HG02623 (cell line): Measurements from ENCODE around the gene DMTF1.

Experiments used
- ATAC-seq: cut with Tn5 transposase; IDR thresholded peaks from one replicate; pipeline ENCODE4 v1.9.1; 2021; ENCODE audit warnings: moderate library complexity; ENCODE audit not compliant: unreplicated experiment

Gene DMTF1

DNA sequence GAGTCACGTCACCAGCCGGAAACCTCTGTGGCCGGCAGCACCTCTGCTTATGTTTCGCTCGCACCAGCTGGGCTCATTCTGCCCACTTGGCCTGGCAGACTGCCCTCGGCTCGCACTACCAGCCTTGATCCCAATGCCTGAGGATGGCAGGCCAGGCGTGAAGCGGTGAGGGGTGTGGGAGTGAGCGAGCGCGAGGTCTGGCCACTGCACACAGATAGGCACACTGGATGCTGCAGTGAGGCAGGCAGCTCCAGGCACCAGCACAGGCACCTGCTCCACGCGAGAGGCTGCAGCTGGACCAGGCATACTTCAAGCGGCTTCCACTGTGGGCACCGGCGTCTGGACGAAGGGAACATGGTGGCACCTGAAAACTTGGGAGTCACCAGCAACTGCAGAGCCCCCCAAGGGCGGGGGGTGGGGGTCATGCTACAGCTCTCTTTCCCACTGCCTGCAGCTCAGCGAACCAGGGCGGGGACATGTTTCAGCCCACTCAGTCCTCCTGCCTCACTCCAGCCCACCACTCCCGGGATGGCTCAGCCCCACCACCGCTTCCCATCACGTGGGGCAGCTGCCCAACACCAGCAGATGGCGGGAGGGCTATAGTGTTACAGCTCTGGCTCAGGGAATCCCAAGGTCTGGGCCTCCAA lies 5.4 kb upstream of the DMTF1 start:
- ATAC-seq: no peak

DNA sequence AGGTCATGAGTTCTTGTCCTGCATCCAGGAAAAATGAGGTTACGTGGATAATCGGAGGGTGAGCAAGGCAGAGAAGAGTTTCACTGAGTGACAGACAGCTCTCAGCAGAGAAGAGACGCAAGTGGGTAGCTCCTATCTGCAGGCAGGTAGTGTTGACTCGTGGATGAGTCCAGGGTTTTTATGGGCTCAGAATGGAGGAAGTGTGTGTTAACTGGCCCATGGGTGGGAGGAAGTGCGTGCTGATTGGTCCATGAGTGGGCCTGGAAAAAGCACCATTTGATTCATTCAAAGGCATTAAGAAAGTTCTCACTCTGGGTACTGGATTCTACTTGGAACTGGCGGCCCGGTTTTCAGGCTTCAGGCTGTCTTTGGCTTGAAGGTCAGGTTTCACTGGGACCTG lies 4.8 kb upstream of the DMTF1 start:
- ATAC-seq: no peak

DNA sequence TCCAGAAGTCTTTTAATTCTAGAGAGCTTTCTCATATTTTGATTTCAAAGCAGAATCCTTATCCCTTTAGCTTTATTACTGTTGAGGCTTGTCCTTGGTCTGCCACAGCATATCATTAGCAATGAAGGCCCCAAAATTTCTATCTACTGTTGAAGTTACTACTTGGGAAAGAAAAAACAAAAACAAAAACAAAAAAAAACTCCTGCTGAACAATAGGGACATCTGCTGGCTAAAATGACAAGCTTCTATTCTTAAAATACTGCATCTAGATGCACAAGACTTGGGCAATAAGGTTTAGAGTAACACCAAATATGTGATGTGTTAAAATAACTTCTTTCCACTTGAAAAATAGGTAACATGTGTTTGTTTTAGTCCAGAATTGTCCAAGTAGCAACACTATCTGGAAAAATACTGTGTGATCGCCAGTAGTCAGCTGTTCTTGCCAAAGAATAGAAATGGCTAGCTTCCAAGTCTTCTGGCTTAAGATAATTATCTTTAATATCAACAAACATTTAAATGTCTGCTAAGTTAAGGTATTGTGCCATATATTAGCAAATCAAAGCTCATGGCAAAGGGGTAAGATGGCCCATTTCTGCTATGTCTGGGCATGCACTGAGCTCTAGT lies 3.8 kb upstream of the DMTF1 start:
- ATAC-seq: no peak

DNA sequence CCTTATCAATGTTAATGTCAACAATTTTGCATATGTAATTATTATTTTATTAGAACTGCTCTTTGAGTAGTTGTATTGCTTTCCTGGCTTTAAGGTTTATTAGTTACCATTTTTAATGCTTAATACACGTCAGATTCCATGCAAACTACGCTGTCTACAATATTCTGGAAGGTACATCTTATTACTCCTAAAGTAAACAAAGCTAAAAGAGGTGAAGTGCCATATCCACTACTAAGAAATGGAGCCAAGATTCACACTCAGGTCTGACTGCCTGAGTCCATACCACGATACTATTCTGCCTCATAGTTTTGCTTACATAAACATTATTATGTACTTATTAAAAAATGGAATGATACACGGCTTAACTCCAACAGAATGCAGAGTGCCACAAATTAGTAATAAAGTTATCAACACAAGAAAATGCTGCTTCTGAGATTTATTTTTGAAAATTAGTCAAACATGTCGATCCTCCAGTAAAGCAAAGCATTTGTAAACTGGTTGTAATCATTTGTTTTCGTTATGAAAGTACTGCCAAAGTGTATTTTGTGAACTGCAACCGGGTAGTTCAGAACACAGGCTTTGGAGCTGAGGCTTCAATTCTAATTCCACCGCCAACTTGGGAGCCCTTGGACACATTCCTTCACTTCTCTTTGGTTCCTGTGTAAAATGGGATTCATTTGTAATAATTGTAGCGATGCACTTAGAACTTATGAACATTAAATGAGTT lies 1.1 kb upstream of the DMTF1 start:
- no peak for ATAC-seq

DNA sequence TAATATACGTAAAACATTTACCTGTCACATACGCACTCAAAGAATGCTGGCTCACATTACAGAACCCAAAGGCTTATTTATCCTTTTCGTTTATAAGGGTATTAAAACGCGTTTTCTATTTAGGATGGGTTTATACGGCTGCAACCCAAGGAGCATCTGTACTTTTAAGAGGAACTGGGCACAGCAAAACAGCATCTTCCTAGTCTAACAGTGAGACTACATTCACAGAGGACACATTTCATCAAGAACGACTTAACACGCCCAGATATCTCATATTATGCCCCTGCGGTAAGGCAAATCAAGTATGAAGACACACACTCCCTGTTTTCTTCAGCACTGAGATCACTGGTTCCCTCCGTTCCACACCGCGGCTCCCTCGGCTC lies 533 bp upstream of the DMTF1 start:
- ATAC-seq: peak; percentile 24

DNA sequence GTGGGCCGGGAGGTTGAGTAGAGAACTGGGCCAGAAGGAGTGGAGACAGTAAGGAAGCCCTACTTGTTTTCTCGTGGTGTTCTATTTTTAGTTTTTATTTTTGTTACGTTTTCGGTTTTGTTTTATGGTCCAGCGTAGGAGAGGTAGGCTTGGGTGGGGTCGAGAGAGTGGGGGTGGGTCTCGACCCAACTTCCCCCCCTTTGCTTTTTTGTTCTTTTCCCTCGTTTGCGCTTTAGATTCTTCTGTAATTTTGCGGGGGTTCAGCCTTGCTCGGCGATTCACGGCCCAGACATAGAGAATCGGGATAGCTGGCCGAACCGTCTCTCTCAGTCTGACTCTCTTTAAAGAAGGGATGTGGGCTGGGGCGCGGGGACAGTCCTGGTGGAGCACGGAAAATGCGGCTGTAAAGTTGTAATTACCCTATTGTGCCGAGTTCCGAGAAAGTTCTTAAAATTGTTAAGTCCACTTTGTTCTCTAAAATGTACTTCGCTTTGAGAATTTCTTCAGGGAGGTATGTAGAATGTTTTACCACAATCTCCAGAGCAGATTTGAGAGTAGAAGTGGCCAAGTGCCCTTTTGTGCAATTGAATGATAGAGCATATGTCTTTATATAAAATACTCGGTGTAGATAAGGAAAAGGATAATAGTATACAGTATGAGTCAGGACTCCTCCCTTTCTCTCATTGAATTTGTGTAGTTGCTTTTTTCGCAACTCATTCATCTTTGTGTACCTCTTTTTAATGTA lies 816 bp downstream of the DMTF1 start:
- peak; percentile 9 for ATAC-seq

DNA sequence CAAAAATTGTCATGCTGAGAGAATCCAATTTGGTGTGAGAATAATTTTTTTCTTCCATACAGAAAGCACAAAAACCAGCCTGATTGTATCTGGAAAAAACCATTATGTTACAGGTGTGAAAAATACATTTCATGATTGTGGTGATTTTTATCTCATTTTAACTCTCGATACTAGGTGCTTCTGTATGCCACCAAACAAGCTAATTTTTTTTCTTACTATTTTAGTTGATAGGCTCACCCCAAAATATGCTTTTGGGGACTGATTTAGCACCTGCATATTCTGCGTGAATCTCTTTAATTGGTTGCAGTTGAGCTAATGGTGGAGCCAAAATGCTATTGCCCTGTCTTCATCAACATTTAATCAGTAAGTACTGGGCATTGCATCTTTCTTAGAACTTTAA lies 1.9 kb downstream of the DMTF1 start:
- no peak for ATAC-seq

DNA sequence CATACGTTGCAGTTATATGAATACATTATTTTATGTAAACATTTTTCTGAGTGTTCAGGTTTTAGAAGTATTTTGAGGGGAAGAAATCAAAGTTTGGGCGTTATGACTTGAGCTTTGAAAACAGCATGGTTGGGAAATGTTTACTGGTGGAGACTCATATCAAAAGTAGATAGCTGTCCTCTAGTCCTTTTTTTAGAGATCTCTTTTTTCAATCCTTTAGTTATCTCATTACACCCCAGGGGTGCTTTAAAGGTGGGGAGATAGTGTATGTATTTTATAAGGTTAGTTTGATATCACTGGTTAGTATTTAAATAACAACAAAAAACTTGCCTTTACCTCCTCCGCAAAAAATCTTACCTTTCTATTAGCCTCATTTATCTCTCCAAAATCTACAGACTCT lies 2.3 kb downstream of the DMTF1 start:
- no peak for ATAC-seq

DNA sequence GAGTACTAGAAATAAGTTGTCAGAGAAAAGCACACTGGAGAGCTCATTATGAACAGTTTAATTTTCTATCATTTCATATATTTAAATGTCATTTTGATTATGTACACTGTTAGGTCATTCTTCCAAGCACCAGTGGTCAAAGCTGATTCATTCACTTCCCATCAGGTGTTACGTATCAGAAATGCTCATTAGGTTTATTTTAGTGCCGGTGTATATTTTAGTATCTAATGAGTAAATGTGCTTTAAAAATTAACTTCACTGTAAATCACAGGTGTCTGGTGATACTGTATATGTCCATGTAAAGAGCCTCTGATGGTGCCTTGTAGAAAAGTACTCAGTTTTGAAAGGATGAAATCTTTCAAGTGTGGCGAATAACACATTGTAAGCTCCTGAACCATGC lies 3.5 kb downstream of the DMTF1 start:
- ATAC-seq: no peak

DNA sequence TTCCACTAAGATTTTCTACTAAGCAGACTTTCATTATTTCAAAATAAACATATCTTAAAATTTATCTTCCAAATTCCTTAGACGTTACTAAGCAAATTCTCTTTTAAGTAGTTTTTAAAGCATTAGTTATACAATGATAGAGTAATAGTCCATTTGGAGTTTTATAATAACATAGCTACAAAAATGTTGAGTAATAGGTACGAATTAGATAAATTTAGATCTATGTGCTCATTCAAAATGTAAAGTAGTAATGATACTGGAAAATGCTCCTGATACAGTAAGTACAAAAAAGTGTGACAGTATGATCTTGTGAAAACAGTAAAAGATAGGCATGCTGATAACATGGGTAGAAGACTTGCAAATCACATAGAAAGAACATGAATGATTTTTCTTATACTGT lies 4.5 kb downstream of the DMTF1 start:
- ATAC-seq: no peak

DNA sequence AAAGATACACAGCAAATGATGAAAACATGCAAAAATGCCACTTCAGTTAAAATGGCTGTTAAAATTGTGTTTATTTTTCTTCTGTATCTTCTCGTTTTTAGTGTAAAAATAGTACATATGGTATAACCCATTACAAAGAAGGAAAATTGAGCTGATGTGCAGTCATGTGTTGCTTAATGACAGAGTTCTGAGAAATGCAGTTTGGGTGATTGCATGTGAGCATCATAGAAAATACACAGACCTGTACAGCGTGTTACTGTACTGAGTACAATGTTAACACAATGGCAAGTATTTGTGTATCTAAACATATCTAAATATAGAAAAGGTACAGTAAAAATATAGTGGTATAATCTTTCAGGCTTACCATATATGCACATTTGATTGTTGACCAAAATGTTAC lies 7.3 kb downstream of the DMTF1 start:
- no peak for ATAC-seq

DNA sequence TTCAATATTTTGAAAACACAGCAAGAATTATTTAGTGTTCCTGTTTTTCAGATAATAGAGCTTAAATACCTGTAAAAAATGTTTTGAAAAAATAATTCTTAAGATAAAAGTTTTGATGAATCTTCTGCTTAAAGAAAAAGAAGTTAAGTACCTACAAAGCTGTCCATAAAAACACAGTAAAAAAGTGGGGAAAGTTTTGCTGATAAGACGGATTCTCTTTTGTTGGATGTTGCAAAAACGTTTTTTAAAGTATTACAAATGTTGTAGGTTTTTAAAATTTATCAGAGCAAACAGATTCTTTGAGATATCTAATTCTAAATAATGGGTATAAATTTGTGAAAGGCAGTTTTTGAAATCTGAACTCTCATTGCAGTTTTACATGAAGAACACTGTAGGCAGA lies 12.2 kb downstream of the DMTF1 start:
- no peak for ATAC-seq

DNA sequence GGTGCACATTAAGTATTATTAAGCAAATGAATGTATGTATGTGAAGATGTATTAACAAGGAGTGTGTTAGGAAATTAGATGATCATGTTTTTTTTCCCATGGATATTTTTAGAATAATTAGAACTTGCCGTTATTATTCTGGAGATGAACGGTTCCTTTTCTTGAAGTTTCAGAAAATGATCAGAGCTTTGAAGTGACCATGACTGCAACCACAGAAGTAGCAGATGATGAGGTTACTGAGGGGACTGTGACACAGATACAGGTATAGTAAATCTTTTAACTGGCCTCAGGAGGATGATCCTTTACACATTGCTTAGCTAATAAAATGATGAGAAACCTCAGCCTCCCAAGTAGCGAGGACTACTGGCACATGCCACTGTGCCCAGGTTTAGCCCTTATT lies 18.6 kb downstream of the DMTF1 start:
- no peak for ATAC-seq

DNA sequence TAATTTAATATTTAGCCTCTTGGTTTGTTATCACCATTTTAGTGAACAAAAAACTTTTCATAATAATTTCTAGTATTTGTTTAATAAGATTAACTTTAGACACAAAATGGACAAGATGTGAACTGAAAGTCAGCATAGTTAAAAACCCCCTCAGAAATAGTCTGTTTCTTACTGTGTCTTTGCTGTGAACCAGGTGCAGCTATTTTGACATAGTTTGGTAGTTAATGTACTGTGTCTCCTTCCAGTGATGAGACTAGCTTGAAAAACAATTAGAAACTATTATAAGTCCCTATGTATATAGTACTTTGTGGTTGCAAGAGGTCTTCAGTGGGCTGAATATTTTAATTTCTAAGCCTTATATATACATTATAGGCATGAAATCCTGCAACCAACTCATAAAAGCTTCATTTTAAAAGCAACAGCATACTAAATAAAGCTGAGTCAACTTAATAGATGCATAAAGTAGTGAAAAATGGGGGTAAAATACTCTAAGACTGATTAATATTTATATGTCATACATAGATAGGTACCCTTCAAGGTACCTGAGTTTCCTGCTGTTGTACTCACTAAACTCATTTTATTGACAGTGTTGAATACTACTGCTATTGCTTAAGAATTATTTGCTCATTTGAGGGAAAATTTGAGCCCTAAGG lies 19.2 kb downstream of the DMTF1 start:
- no peak for ATAC-seq

DNA sequence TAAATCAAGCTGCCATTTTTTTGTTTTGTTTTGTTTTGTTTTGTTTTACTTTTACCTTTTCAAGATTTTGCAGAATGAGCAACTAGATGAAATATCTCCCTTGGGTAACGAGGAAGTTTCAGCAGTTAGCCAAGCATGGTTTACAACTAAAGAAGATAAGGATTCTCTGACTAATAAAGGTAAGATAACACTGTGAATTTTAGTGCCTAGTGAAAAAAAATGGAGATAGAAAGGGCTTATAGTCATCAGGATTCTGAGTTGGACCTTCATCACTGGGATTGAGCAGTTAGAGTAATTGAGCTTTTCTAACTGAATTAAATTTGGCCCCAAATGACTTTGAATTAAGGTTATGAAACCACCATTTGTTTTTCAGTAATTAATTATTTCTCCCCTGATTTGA lies 21.2 kb downstream of the DMTF1 start:
- ATAC-seq: no peak

DNA sequence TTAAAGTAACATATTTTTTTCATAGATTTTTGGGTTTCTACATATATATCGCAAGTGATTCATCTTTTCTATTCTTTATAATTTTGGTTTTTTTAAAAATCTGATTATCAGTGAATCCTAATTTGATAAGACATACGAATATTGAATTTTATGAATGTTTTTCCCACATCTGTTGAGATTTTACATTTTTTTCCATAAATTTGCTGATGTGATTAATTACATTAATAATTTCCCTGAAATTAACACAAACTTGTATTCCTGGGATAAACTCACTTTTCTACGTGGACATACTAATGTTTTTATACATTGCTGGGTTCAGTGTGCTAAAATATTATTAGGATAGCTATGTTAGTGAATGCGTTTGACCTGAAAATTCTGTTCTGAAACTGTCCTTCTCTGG lies 26.1 kb downstream of the DMTF1 start:
- no peak for ATAC-seq

DNA sequence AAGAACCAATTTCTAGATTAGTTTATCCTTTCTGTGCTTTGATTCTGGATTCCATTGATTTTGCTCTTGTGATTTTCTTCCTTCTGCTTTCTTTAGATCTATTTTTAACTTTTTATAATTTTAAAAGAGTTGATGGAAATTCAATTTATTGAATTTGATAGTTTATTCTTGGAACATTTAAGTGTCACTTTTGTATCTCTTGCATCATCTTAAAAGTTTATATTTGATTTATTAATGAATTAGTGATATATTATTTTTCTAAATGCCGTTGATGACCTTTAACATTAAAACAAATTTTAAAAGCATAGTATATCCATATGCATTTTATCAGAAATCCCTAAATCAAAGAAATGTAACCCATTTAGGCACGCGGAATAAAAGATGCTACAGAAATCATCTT lies 26.9 kb downstream of the DMTF1 start:
- no peak for ATAC-seq

DNA sequence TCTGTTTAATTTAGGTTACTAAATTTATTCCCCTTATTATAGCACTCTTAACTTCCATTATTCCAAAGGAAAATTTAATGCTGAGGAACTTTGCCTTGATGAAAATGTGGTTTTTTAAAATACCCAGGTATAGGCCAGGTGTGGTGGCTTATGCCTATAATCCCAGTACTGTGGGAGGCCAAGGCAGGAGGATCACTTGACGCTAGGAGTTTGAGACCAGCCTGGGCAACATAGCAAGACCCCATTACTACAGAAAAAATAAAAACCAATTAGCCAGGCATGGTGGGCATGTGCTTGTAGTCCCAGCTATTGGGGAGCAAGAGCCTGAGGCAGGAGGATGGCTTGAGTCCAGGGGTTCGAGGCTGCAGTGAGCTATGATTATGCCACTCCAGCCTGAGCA lies 34.9 kb downstream of the DMTF1 start:
- ATAC-seq: no peak

DNA sequence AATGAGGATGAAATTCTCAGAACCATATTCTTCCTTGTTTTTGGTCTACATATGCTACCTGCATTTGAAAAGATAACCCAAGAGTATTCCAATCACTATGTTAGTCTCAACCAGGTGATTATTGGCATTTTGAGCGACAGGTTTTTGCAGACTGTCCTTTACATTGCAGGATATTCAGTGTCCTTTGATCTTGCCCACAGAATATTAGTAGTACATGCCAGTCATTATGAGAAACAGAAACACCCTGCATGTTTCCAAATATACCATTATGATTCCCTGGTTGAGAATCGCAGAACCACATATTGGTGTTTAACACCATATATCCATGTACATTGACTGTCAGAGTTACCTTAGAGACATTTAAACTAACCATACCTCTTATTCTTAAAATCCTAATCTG lies 36.7 kb downstream of the DMTF1 start:
- no peak for ATAC-seq

DNA sequence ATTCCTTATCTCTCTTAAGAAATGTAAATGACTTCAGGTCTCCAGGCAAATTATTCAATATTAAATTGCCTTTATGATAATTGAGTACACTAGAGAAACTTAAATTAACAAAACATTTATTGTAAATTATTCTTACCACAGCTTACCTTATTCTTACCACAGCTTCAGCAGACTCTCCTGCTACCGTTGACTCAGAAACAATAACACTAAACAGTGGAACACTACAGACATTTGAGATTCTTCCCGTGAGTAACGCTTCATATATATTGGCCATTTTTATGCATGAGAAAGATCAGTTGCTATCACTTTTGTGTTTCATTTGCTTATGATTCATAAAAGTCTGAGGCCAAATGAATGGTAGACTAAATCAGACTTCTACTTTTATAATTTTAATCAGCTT lies 38.5 kb downstream of the DMTF1 start:
- no peak for ATAC-seq

DNA sequence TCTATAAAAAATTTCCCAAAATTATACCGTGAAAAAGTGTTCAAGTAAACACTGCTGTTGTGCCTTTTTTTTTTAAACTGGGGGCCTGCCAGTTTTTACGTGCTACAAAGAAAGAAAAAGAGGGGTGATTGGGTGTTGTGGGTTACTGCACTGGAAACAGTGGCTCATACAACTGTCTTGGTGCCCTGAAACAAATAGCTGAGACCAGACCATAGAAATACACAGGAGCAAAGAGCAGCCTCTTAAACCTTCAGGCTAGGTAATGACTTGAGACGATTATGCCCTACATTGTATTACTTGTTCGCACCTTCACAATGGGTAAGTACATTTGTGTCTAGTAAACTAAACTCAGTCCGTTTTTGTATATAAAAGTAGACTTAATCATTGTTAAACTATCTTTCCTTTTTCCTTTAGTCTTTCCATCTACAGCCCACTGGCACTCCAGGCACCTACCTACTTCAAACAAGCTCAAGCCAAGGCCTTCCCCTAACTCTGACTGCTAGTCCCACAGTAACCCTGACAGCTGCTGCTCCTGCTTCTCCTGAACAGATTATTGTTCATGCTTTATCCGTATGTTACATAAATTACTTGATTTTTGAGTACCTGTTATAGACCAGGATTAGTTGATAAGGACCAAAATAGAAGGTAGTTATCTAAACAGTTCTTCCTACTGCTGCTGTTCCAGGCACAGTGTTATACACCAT lies 40.7 kb downstream of the DMTF1 start:
- ATAC-seq: no peak
